ENCODE measurements around the gene PIK3R1. TPM values are rescaled to one million over a fixed set of nuclear protein-coding genes. Genes with fewer than 3 reads are reported as not detected.

PIK3R1 gene
- total and polyA plus RNA-seq, 2 of the 4 experiments (the other 2 are of a cell fraction), result 2.4 to 9.3 TPM

DNA sequence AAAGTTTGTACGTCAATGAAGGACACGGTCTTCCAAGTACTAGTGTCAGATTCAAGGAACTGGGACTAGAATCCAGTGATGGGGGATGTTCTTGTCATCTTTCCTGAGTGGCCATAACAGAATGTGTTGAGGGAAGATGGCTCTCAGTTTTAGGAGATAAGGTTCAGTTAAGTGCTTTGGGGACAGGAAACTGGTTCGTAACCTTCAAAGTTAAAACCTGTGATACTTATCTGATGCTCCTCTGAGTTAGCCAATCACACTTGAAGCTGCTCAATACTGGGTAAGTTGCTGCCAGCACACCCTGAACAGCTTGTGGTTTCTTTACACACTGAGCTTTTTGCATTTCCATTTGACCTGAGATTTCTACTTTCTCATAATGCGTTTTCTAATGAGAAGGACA, 64.4 kb downstream of the PIK3R1 start:
- Histone ChIP-seq H3K79me1 (ENCODE audit: low read depth in 1 of 2, low read length in 2 of 2) (0 out of 4 replicates have a peak, but pooled peaks cover 0 to 7% of the 10 kb centered on the region in 2 experiments), H4K20me1 (ENCODE audit: insufficient read depth, low read length) (no peaks in the 10 kb centered on the region), H2AK9ac (replicated peaks; ENCODE audit: low read depth, low read length, poor library complexity) (no peak overlapping the region), H3K14ac (replicated peaks; ENCODE audit: low read depth, low read length) (no peak overlapping the region), H2BK20ac (ENCODE audit: low read depth, low read length) (no peak overlapping the region), H2BK15ac (ENCODE audit: low read depth, low read length) (no peak overlapping the region), H3K4me1 (ENCODE audit: control insufficient read depth, insufficient read depth, low read length) (peaks cover 4% of the 10 kb centered on the region; the same call in 1 of the 2 replicates), H4K91ac (ENCODE audit: insufficient read depth, low read depth, low read length) (no peak overlapping the region), H2AK5ac (ENCODE audit: low read depth, low read length) (no peak overlapping the region), H3K27me3 (ENCODE audit: control insufficient read depth, insufficient read depth, low read length) (no peaks in the 10 kb centered on the region), H4K5ac (ENCODE audit: low read depth, low read length) (no peak overlapping the region), H3K56ac (ENCODE audit: extremely low read depth, insufficient read depth, low read length) (no peak overlapping the region), H3K9me3 (ENCODE audit: control insufficient read depth, insufficient read depth, low read length) (no peaks in the 10 kb centered on the region), H2BK120ac (ENCODE audit: low read depth, low read length) (no peak overlapping the region), H3K4me3 (ENCODE audit: insufficient read depth, low read depth, low read length) (no peak overlapping the region), H4K8ac (ENCODE audit: low read depth in 2 of 2, low read length in 2 of 2) (no peak overlapping the region), H3K9ac (ENCODE audit: low read depth, low read length) (no peak overlapping the region), H3K27ac (ENCODE audit: insufficient read depth, low read length) (no peak overlapping the region), H3K9me1 (ENCODE audit: insufficient read depth, low read length) (peaks cover 8% of the 10 kb centered on the region), H3K18ac (ENCODE audit: low read depth, low read length) (no peak overlapping the region), H3K23ac (ENCODE audit: low read depth, low read length) (no peak overlapping the region), H3K4ac (ENCODE audit: low read depth, low read length) (no peak overlapping the region), H3K36me3 (ENCODE audit: control insufficient read depth, insufficient read depth, low read length) (peaks cover 21% of the 10 kb centered on the region), H3K4me2 (ENCODE audit: low read depth, low read length) (no peak overlapping the region), H2BK5ac (ENCODE audit: low read depth, low read length, poor library complexity, severe bottlenecking) (no peak overlapping the region), H2AFZ (replicated peaks; ENCODE audit: low read length, poor library complexity) (no peak overlapping the region)
- no TSS peak for BruUV-seq (replicated peaks)
- in situ Hi-C loops (cut with MboI; ENCODE audit: low sequenced_read_pairs), result no loop called here
- dilution Hi-C loops (cut with HindIII; ENCODE audit: low sequenced_read_pairs, unreplicated experiment), result no loop called here
- ChIA-PET POLR2A (ENCODE audit: unreplicated experiment) (no interaction called here), CTCF (no interaction called here)
- DNase-seq (no peak), ATAC-seq (ENCODE audit: low read depth) (no peak)
- TF ChIP-seq, protein P1, sequence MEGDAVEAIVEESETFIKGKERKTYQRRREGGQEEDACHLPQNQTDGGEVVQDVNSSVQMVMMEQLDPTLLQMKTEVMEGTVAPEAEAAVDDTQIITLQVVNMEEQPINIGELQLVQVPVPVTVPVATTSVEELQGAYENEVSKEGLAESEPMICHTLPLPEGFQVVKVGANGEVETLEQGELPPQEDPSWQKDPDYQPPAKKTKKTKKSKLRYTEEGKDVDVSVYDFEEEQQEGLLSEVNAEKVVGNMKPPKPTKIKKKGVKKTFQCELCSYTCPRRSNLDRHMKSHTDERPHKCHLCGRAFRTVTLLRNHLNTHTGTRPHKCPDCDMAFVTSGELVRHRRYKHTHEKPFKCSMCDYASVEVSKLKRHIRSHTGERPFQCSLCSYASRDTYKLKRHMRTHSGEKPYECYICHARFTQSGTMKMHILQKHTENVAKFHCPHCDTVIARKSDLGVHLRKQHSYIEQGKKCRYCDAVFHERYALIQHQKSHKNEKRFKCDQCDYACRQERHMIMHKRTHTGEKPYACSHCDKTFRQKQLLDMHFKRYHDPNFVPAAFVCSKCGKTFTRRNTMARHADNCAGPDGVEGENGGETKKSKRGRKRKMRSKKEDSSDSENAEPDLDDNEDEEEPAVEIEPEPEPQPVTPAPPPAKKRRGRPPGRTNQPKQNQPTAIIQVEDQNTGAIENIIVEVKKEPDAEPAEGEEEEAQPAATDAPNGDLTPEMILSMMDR (conservative IDR thresholded peaks at IDR 0.05; ENCODE audit: low read depth, low read length), result no peak
- TF ChIP-seq MAFK (IDR thresholded peaks at IDR 0.05; ENCODE audit: low read depth, low read length), result no peak
- TF ChIP-seq RFX5 (IDR thresholded peaks at IDR 0.05; ENCODE audit: low read depth, low read length), result no peak
- TF ChIP-seq NFE2L2 (IDR thresholded peaks at IDR 0.05; ENCODE audit: low read depth, low read length), result no peak
- TF ChIP-seq MXI1 (IDR thresholded peaks at IDR 0.05; ENCODE audit: borderline replicate concordance, low read depth, low read length), result no peak
- no peak for TF ChIP-seq RCOR1 (IDR thresholded peaks at IDR 0.05; ENCODE audit: insufficient replicate concordance, low read length)
- TF ChIP-seq POLR2A (IDR thresholded peaks at IDR 0.05; ENCODE audit: low read depth, low read length), result no peak
- TF ChIP-seq RAD21 (IDR thresholded peaks at IDR 0.05; ENCODE audit: low read length), result no peak
- TF ChIP-seq FOS (IDR thresholded peaks at IDR 0.05; ENCODE audit: low read depth, low read length), result no peak
- TF ChIP-seq BHLHE40 (IDR thresholded peaks at IDR 0.05; ENCODE audit: low read depth, low read length), result no peak
- no peak for TF ChIP-seq CEBPB (IDR thresholded peaks at IDR 0.05; ENCODE audit: low read depth, low read length)
- TF ChIP-seq, protein P2, sequence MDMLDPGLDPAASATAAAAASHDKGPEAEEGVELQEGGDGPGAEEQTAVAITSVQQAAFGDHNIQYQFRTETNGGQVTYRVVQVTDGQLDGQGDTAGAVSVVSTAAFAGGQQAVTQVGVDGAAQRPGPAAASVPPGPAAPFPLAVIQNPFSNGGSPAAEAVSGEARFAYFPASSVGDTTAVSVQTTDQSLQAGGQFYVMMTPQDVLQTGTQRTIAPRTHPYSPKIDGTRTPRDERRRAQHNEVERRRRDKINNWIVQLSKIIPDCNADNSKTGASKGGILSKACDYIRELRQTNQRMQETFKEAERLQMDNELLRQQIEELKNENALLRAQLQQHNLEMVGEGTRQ (IDR thresholded peaks at IDR 0.05; ENCODE audit: low read depth, low read length), result no peak
- no peak for TF ChIP-seq SMC3 (IDR thresholded peaks at IDR 0.05; ENCODE audit: low read depth, low read length)
- TF ChIP-seq, protein P3, sequence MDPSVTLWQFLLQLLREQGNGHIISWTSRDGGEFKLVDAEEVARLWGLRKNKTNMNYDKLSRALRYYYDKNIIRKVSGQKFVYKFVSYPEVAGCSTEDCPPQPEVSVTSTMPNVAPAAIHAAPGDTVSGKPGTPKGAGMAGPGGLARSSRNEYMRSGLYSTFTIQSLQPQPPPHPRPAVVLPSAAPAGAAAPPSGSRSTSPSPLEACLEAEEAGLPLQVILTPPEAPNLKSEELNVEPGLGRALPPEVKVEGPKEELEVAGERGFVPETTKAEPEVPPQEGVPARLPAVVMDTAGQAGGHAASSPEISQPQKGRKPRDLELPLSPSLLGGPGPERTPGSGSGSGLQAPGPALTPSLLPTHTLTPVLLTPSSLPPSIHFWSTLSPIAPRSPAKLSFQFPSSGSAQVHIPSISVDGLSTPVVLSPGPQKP (IDR thresholded peaks at IDR 0.05; ENCODE audit: borderline replicate concordance, low read depth, low read length), result no peak
- WGBS, 2 experiments (ENCODE audit: extremely low coverage in 2 of 2, insufficient read length in 1 of 2), result no CpG with 5 or more reads among the region's 4 CpGs
- intact Hi-C loops (cut with micrococcal nuclease), result no loop called here
